ENCODE data around the gene FIBCD1. TPM values are rescaled to one million over a fixed set of nuclear protein-coding genes. Genes with fewer than 3 reads are reported as not detected.

The FIBCD1 gene
- total RNA-seq, 2 experiments from 2014 or later: not detected

GRCh38 chr9:130961511-130962300, 22.7 kb upstream of the FIBCD1 start:
- Histone ChIP-seq H3K4me1 (ENCODE audit: insufficient read depth, low read length, poor library complexity, severe bottlenecking) (no peaks in the 10 kb centered on the region), H3K4me3 (ENCODE audit: low read depth, low read length, poor library complexity, severe bottlenecking) (no peak overlapping the region), H4K20me1 (ENCODE audit: insufficient read depth, low read length) (no peaks in the 10 kb centered on the region), H3K4me2 (ENCODE audit: low read length) (no peak overlapping the region), H3K79me2 (ENCODE audit: insufficient read depth, low read depth, low read length) (no peaks in the 10 kb centered on the region), H2AFZ (ENCODE audit: low read length) (no peak overlapping the region), H3K9me2 (ENCODE audit: insufficient read depth, low read length) (no peaks in the 10 kb centered on the region), H3K36me3 (ENCODE audit: insufficient read depth, low read length) (no peaks in the 10 kb centered on the region), H3K27ac (ENCODE audit: low read depth, low read length, poor library complexity, severe bottlenecking) (no peak overlapping the region), H3K9me3 (ENCODE audit: low read length) (0 out of 2 replicates have a peak, but pooled peaks cover 4% of the 10 kb centered on the region)
- no peak for DNase-seq (ENCODE audit: low spot score)
- intact Hi-C loops (cut with micrococcal nuclease; ENCODE audit: unreplicated experiment): no loop called here
- CTCF ChIA-PET (ENCODE audit: unreplicated experiment): no interaction called here
- BruUV-seq (replicated peaks): no TSS peak
- no peak for TF ChIP-seq CTCF (conservative IDR thresholded peaks at IDR 0.05; ENCODE audit: low read length)
- no peak for TF ChIP-seq EZH2phosphoT487 (IDR thresholded peaks at IDR 0.05; ENCODE audit: borderline replicate concordance, low read depth, low read length)
- POLR2A ChIA-PET: interaction anchor here (0.6 kb wide), 1 partner anchor 1163 kb away, joined by 3 read pairs; no protein-coding TSS in a partner anchor

GRCh38 chr9:130960522-130961378, 21.7 kb upstream of the FIBCD1 start:
- H3K27ac ChIP-seq (ENCODE audit: low read depth, low read length, poor library complexity, severe bottlenecking): no peak overlapping the region
- TF ChIP-seq EZH2phosphoT487 (IDR thresholded peaks at IDR 0.05; ENCODE audit: borderline replicate concordance, low read depth, low read length): no peak
- TF ChIP-seq CTCF (conservative IDR thresholded peaks at IDR 0.05; ENCODE audit: low read length): no peak
- no peaks in the 10 kb centered on the region for H3K9me2 ChIP-seq (ENCODE audit: insufficient read depth, low read length)
- BruUV-seq (replicated peaks): no TSS peak
- DNase-seq (ENCODE audit: low spot score): no peak
- intact Hi-C loops (cut with micrococcal nuclease; ENCODE audit: unreplicated experiment): no loop called here
- ChIA-PET POLR2A (interaction anchor here (0.6 kb wide), 2 partner anchors 51 to 1164 kb away, joined by 3 read pairs; no protein-coding TSS in a partner anchor), CTCF (ENCODE audit: unreplicated experiment) (no interaction called here)
- no peak overlapping the region for H2AFZ ChIP-seq (ENCODE audit: low read length)
- H3K79me2 ChIP-seq (ENCODE audit: insufficient read depth, low read depth, low read length): no peaks in the 10 kb centered on the region
- no peak overlapping the region for H3K4me2 ChIP-seq (ENCODE audit: low read length)
- H3K36me3 ChIP-seq (ENCODE audit: insufficient read depth, low read length): no peaks in the 10 kb centered on the region
- no peak overlapping the region for H3K4me3 ChIP-seq (ENCODE audit: low read depth, low read length, poor library complexity, severe bottlenecking)
- H3K4me1 ChIP-seq (ENCODE audit: insufficient read depth, low read length, poor library complexity, severe bottlenecking): no peaks in the 10 kb centered on the region
- H4K20me1 ChIP-seq (ENCODE audit: insufficient read depth, low read length): no peaks in the 10 kb centered on the region
- H3K9me3 ChIP-seq (ENCODE audit: low read length): 0 out of 2 replicates have a peak, but pooled peaks cover 4% of the 10 kb centered on the region

Measured in OCI-LY7 (cell line).